Epithelial cell of prostate (primary cell): Measurements from ENCODE around the gene KLHL7.
"Not testable (repeated sequence)": the region's sequence is repeated elsewhere in the genome, so short reads cannot be mapped to it uniquely, and the experiment has no call there.

ENCODE experiments used
- DNase-seq: peaks from one replicate; pipeline ENCODE4 v3.0.0-alpha.2; 2011; ENCODE audit warnings: low read depth, low spot score
- H3K27ac ChIP-seq: fragments of 450-650 bp; 2 replicates; pipeline ENCODE4 v1.5.1; 2017; ENCODE audit warnings: mild to moderate bottlenecking

Gene KLHL7

DNA sequence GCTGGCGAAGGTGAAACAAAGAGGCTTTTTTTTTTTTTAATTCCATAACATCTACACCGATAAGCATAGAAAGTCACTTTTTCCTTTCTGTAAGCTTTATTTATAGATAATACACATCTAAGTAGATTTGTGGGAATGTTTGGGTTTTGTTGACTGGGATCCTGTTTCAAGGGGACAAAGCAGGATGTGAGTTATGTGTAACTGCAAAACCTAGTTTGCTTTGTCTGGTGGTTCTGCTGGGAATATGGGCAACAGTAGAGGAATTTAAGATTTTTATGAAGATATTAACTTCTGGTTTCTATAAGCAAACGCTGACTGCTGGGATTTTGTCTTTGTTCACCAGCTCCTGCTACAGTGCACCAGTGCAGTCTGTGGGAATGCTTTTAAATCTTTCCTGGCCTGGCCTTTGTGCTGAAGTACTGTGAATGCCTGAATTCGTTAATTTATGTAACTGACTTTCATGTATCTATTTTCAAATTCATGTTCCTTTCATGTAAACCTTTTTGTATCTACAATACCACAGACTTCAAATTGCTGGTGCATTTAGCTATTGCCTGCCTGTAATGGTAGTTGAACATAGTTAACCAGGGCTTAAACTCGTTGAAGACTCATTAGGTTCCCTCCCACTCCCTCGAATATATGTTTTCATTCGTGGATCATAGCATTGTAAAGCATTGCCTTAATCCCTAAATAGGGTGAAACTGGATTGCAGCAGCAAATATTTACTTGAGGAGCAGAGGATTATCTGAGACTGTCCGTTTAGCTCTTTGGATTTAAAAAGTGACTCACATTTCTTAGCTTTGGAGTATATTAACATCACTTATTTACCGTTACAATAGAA is 1.5 kb downstream of the KLHL7 start:
- DNase-seq = no peak
- H3K27ac ChIP-seq = peak overlapping the region; percentile 84

GRCh38 chr7:23107781-23108180 is 2.2 kb downstream of the KLHL7 start:
- DNase-seq = no peak
- H3K27ac ChIP-seq = no peak overlapping the region

DNA sequence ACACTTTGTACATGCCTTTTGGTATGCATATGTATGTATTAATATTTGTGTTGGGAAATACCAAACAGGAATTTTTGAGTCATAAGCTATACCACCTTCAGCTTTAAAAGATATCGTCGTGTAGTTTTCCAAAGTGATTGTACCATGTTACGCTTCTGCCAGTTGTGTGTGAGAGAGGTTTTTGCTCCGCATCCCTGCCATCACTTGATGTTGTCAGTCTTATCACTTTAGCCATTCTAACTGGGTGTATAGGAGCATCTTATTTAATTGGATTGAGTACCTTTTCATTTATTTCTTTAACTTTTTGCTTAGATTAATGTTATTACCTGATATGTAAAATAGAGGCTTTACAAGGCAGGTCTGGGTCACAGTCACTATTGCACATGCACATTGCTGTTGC is 3.4 kb downstream of the KLHL7 start:
- DNase-seq = no peak
- H3K27ac ChIP-seq = no peak overlapping the region

DNA sequence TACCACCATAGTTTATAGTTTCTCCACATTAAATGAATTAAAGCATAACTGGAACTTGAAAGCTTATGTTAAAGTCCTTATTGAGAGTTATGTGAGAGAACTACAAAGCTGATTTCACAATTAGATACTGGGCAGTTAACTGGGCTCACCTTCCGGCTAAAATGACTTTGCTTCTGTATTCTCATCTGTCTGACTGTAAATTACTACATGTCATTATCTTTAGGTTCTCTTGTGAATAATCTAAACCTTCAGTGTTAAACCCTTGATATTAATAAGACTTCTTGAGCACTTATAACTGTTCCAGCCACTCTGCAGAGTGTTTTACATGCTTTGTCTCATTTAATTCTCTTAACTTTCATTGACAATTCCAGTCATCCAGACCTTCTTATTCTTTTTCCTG is 3.9 kb downstream of the KLHL7 start:
- no peak overlapping the region for H3K27ac ChIP-seq
- no peak for DNase-seq

GRCh38 chr7:23114896-23115295 is 9.3 kb downstream of the KLHL7 start:
- no peak for DNase-seq

DNA sequence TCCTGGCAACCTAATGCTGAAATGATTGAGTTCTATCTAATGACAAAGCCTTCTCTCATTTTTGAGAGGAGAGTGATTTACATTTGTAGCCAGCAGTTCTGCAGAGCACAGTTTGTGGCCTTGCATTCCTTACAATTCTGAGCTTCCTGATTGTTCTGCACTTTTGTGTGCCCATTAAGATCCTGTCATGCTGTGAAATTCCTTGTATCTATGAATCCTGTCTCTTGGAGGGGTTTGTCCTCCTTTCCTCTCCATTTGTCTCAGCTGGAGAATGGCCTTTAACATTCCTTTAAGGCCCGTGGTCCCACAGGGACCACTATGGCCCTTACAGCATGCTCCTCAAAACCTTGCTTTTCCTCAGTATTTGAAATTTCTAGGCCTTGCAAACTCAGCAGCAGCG is 10.4 kb downstream of the KLHL7 start:
- DNase-seq = no peak

More at GRCh38 chr7:23114896-23115295, 9.3 kb downstream of the KLHL7 start:
- no peak overlapping the region for H3K27ac ChIP-seq

GRCh38 chr7:23117841-23118240 is 12.3 kb downstream of the KLHL7 start:
- no peak for DNase-seq
- no peak overlapping the region for H3K27ac ChIP-seq

More for the DNA sequence above, 10.4 kb downstream of the KLHL7 start:
- H3K27ac ChIP-seq = no peak overlapping the region

DNA sequence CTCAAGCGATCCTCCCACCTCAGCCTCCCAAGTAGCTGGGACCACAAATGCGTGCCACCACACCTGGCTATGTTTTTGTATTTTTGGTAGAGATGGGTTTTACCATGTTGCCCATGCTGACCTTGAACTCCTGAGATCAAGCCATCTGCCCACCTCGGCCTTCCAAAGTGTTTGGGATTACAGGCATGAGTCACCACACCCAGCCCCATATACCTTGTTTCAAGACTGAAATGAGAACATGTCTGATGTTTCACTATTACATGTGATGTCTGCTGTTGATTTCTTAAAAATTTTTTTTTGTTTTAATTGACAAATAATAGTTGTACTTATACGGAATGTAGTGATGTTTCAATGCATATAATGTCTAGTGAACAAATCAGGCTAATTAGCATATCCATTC is 14.5 kb downstream of the KLHL7 start:
- no peak for DNase-seq
- H3K27ac ChIP-seq = no peak overlapping the region

DNA sequence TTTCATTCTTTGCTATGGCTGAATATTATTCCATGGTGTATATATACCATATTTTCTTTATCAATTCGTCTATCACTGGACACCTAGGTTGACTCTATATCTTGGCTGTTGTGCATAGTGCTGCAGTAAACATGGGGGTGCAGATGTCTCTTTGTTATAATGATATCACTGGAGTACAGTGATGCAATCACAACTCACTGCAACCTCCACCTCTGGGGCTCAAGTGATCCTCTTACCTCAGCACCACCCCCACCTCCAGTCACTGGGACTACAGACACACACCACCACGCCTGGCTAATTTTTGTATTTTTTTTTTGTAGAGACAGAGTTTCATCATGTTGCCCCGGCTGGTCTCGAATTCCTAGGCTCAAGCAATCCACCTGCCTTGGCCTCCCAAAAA is 15.6 kb downstream of the KLHL7 start:
- no peak overlapping the region for H3K27ac ChIP-seq
- DNase-seq = no peak

- DNase-seq = no peak
- H3K27ac ChIP-seq = no peak overlapping the region
Measured at GRCh38 chr7:23123007-23123406, 17.4 kb downstream of the KLHL7 start.

- no peak overlapping the region for H3K27ac ChIP-seq
- DNase-seq = no peak
Measured at GRCh38 chr7:23123465-23123864, 17.9 kb downstream of the KLHL7 start.

- no peak for DNase-seq
- H3K27ac ChIP-seq = no peak overlapping the region
Measured at GRCh38 chr7:23129036-23129435, 23.5 kb downstream of the KLHL7 start.

DNA sequence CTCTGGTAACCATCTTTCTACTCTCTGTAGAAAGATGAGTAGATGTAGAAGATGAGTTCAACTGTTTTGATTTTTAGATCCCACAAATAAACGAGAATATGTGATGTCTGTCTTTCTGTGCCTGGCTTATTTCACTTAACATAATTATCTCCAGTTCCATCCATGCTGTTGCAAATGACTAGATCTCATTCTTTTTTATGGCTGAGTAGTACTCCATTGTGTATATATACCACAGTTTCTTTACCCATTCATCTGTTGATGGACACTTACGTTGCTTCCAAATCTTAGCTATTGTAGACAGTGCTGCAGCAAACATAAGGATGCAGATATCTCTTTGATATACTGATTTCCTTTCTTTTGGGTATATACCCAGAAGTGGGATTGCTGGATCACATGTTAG is 26.2 kb downstream of the KLHL7 start:
- DNase-seq, H3K27ac ChIP-seq: not testable (repeated sequence)

DNA sequence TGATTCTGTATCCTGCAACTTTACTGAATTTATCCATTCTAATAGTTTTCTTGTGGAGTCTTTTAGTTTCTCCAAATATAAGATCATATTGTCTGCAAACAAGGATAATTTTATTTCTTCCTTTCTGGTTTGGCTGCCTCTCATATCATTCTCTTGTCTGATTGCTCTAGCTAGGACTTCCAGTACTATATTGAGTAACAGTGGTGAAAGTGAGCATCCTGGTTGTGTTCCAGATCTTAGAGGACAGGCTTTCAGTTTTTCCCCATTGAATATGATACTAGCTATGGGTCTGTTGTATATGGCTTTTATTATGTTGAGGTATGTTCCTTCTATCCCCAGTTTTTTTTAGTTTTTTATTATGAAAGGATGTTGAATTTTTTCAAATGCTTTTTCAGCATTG is 28.2 kb downstream of the KLHL7 start:
- H3K27ac ChIP-seq = no peak overlapping the region
- no peak for DNase-seq

GRCh38 chr7:23135755-23136154 is 30.2 kb downstream of the KLHL7 start:
- DNase-seq = no peak
- no peak overlapping the region for H3K27ac ChIP-seq

DNA sequence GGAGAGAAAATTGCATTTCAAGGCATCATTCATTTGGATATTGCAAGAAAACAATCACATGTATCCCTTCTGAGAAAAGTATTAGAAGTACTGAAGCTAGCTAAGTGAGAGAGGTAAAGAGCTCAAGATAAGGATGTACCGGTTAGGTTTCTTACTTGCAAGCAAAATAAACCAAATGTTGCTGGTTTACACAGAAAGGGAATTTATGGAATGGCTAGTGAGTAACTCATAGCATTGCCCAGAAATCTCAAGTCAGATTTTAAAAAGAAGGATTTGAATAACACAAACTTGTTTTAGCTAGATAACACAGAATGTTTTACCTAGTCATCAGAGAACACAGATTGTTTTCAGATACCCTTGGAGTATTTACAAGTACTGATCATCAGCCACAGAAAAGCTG is 30.6 kb downstream of the KLHL7 start:
- no peak for DNase-seq
- no peak overlapping the region for H3K27ac ChIP-seq

DNA sequence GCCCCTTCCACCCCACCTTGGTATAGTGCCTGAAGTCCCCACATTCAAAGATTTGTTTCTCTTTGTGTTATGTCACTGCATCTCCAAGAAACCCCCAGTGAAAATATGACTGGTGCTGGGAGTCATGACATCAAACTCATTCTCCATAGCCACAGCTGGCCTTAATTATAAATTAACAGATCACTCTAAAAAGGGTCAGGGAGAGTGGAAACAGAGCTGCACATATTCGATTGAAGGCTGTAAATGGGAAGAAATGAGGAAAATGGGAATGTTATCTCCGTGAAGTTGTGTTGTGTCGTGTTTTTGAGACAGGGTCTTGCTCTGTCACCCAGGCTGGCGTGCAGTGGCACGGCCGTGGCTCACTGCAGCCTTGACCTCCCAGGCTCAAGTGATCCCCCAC is 52.1 kb downstream of the KLHL7 start:
- H3K27ac ChIP-seq = no peak overlapping the region
- no peak for DNase-seq

DNA sequence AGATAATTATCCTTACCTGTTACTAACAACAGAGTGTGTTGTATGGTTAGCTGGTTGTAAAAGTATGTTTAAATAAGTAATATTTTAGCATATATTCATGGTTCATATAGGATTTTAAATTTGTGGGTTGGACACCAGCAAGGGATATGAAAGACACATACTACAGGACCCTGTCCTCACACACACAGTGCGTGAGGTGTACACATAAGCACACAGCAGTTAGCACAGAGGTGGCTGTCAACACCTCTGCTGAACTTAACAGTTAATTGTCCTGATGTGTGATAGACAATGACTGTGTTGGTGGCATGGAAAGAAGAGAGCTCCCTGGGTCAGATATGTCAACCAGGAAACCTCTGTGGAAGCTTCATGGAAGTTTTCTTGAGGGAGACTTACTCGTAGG is 53.0 kb downstream of the KLHL7 start:
- no peak overlapping the region for H3K27ac ChIP-seq
- no peak for DNase-seq

- DNase-seq = no peak
- H3K27ac ChIP-seq = no peak overlapping the region
Measured at GRCh38 chr7:23161482-23161881, 55.9 kb downstream of the KLHL7 start.

- DNase-seq = no peak
- H3K27ac ChIP-seq = no peak overlapping the region
Measured at GRCh38 chr7:23164846-23165245, 59.3 kb downstream of the KLHL7 start.

DNA sequence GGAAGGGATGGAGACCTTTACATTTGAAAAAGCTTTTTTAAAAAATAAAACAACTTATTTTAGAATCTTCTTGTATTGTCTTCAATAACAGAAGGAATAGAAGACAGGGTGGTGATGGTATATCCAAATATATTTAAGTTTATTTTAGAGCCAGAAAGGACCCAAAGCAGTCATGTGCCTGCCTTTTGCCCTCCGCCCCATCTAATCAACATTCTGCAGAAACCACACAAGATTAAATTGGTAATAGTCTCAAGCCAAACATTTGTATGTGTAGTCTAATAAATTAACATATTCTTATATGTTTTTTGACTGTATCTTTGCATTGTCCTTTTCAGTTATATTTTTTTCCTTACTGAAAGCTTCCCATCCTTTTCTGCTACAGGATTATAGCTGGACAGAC is 59.7 kb downstream of the KLHL7 start:
- no peak overlapping the region for H3K27ac ChIP-seq
- no peak for DNase-seq

DNA sequence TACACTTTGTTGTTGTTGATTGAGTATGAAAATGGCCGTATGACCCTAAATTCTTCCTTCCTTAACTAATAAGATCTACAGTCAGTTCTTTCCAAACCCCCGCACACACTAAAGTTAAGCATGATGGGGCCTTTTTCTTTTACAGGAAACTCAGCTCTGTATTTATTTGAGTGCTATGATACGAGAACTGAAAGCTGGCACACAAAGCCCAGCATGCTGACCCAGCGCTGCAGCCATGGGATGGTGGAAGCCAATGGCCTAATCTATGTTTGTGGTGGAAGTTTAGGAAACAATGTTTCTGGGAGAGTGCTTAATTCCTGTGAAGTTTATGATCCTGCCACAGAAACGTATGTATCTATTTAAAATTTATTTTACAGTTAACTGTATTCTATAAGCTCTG is 62.1 kb downstream of the KLHL7 start:
- no peak overlapping the region for H3K27ac ChIP-seq
- no peak for DNase-seq
